CD4-positive, alpha-beta T cell treated with Interleukin-21 for 1 hour (primary cell): ENCODE results near the gene SINHCAF.

ENCODE experiments used
- DNase-seq: peaks from one replicate; pipeline ENCODE4 v3.0.0-alpha.2; 2020

SINHCAF gene

GRCh38 chr12:31331242-31331641, 5.3 kb upstream of the SINHCAF start:
- DNase-seq: no peak

- DNase-seq: no peak
These were observed 1.0 kb upstream of the SINHCAF start for GRCh38 chr12:31326736-31327659.

- no peak for DNase-seq
These were observed 450 bp downstream of the SINHCAF start for GRCh38 chr12:31325524-31325875.

DNA sequence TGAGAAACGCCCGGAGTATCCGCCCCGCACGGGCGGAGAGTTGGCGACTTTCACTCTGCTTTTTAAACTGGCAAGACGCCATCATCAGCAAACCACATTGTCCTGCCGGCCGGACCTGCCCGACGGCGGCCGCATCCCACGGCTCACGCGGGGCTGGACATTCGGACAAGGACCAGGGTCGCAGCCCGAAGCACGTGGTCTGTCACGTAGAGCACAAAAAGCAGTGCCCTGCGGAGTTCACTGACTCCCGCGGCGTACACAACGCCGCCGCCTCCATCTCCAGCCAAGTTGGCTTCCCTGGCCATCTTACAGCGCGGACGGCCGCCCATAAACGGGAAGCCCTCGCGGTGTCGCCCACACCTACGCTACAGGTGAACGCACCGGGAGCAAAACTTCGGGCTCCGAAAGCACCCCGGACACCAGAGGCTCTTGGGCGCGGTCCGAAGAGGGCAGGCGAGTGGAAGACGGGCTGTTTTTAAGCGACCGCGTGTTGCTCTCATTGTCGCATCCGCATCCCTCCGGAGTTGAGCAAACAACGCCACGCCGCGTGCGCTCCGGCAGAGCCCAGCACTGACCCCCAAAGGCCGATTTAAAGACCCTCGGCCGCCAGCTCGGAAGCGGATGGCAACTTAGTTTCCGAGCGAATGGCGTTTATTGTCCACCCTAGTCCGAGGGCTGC, 966 bp downstream of the SINHCAF start:
- peak; percentile 50 for DNase-seq

- peak; percentile 85 for DNase-seq
These were observed 1.7 kb downstream of the SINHCAF start for GRCh38 chr12:31324116-31324844.

DNA sequence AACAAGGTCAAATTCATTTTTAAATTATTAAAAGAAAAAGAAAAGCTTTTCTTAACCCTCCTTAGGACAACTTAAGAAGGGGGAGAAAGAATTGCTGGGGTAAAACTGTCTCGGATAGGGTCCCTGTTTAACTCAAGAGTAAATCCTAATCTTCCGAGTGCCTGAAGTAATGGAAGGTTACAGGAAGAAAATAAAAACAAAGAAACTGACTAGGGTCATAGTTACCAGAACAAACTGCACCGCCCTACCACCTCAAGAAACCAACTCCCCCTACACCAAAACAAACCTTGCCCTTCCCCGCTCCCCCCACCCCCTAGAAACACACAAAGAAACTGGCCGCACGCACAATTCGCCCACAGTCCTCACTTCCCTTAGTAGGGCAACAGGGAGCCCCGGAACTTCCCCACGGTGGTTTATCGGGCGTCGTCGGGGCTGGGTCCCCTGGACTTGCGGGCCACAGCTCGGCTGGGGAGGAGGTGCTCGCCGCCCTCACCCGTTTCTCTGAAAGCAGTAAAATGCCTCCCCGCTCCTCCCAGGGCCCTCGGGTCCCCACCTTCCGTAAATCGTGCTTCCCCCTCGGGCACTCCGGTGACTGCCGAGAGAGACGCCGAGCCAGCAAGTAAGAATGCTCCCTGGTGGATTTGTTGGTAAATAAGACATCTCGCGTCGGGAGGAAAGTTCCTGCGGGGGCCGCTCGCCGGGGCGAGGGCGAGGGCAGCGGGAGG, 2.4 kb downstream of the SINHCAF start:
- peak; percentile 84 for DNase-seq

DNA sequence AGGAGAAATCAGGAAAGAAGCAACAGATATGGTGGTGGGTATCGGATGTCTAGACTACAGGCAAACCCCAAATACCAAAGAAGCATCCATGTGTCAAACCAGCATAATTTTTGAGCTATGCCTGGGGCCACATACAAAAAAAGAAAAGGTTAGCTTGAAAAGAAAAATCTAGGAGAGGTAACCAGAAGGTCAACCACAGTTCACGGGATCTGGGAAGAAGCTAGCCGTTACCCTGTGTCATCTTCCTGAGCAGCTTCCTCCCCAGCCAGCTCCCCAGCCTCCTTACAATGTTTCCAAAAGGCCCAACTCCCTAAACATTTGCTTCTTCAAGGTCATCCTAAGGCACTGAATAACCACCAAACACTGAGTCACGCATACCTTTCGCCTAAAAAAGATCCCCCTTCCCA, 3.1 kb downstream of the SINHCAF start:
- DNase-seq: peak; percentile 25

DNA sequence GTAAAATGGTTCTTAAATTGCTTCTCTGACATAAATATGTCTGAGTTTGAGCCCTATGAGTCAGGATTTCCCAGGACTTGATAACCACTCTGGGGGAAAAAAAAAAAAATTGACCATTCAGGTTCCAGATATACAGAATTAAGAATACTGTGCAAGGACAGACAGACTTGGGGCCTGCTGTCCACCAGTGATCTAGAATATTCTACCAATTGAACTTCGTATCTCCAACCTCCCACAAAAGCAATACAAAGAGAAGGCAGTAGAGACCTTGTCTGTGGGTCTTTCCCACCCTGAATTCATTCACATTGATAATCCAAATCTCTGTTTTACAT, 4.1 kb downstream of the SINHCAF start:
- DNase-seq: no peak

DNA sequence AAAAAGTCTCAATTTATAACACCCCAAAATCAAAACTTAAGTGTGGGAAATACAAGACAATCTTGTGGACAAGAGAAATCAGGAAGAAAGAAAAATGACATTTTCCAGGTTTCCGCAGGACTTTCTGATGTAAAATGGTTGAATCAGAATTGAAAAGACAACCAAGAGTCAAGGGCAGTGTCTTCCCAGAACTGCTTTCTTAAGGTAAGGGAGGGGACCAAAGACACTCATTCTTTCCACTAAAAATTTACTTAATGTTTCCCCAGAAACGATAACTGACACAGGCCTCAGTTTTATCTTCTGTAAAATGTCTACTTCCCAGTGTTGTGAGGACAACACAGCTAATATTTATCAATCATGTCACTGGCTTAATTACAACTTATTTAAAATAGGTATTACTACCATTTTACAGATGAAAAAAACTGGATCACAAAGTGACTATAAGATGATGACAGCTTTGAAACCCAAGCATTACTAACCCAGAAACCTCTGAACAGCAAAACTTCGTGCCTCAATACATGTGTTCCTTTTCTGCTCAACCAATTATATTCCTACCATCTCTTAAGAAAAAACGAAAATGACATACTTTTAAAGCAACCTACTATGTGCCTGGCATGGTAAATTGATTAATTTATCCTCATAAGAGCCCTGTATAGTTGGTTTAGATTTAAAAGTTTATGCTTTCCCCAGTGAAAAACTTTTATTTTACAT, 4.6 kb downstream of the SINHCAF start:
- DNase-seq: no peak

- DNase-seq: no peak
These were observed 7.2 kb downstream of the SINHCAF start for GRCh38 chr12:31318657-31319269.

- peak; percentile 26 for DNase-seq
These were observed 8.2 kb downstream of the SINHCAF start for GRCh38 chr12:31317471-31318395.

DNA sequence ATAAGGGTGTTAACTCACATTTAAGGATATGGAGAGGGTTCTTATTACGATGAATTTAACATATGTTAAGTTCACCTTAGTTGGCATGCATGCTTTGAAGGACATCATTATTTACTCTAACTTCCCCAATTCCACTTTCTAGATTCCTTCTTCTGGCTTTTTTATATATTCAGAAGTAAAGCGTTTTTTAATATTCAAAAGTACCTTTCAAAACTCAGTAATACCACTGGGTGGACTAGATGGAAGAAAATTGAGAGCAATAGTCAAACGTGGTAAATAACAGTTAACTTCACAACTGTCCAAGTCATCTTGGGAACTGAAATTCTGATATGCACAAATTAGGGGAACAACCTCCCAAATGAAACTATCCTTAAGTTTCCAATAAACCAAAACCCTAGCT, 9.1 kb downstream of the SINHCAF start:
- DNase-seq: no peak

GRCh38 chr12:31315784-31316465, 10.0 kb downstream of the SINHCAF start:
- no peak for DNase-seq

- no peak for DNase-seq
These were observed 10.8 kb downstream of the SINHCAF start for GRCh38 chr12:31315044-31315715.

DNA sequence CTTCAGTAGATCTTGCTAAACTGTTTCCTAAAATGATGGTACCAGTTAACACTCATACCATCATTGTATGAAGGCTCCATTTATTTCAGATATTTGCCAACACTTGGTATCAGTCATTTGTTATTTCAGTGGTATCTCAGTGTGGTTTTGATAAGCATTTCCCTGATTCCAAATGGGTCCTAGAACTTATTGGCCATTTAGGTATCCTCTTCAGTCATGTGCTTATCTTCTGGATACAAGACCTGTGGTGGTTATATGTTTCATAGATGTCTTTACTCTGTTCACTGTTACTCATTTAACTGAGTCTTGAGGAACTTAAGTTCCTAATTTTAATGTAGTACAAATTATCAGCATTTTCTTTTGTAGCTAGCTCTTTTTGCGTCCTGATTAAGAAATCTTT, 13.5 kb downstream of the SINHCAF start:
- no peak for DNase-seq

DNA sequence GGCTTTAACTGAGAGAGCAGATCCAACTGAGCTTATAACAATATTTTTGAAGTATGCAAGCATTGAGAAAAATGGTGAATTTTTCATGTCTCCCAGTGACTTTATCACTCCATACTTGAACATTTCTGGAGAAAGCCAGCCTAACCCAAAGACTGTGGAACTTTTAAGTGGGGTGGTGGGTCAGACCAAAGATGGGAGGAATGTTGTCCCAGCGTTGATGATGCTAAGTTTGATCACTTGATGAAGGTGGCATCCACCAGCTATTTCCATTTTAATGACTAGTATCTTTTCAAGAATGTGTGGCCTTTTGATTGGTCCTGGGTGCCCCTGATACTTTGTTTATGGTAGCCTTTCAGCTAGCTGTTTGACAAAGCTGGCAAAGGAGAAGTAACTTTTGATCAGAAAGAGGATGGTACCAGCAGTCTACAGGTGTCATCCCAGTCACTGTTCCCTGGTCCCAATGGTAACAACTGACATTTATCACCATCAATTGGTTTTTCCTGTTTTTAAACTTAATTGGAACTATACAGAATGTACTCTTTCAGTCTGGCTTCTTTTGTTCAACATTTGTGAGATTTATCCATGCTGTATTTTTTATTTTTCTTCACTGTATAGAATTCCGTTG, 14.2 kb downstream of the SINHCAF start:
- no peak for DNase-seq

- DNase-seq: no peak
These were observed 15.5 kb downstream of the SINHCAF start for GRCh38 chr12:31310488-31310887.

GRCh38 chr12:31309279-31309678, 16.7 kb downstream of the SINHCAF start:
- no peak for DNase-seq

DNA sequence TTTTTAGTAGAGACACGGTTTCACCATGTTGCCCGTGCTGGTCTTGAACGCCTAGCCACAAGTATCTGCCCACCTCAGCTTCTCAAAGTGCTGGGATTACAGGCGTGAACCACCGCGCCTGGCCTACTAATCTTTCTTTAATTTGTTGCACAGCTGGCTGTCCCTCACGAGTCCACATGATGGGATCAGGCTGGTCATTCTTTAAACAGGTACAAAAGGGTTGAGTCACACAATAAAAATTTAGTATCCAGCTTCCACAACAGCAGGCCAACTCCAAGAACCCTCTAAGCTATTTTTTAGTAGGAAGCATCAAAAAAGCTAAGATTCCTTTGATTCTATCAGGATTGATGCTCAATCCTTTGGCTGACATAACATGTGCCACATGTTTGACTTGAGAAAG, 17.8 kb downstream of the SINHCAF start:
- no peak for DNase-seq
